Liver (tissue), 3 donors: ENCODE data around the gene TACC2.

Experiments used
- ATF3 ChIP-seq: IDR thresholded peaks from 2 replicates; pipeline ENCODE4 v1.6.1; 2016; ENCODE audit warnings: antibody characterized with exemption
- EGR1 ChIP-seq, 2 donors: IDR thresholded peaks; 2 replicates each; pipeline ENCODE4 v1.6.1; 2016 to 2018; ENCODE audit warnings: antibody characterized with exemption in 2 of 2, low read depth in 2 of 2
- GABPA ChIP-seq, 2 donors: IDR thresholded peaks in 1 of 2; conservative IDR thresholded peaks in 1 of 2; 2 replicates each; pipeline ENCODE4 v1.6.1; 2016; ENCODE audit warnings: antibody characterized with exemption in 2 of 2, mild to moderate bottlenecking in 1 of 2, moderate library complexity in 1 of 2
- HNF4A ChIP-seq, 2 donors: conservative IDR thresholded peaks; 2 replicates each; pipeline ENCODE4 v1.6.1; 2016; ENCODE audit warnings: antibody characterized with exemption in 2 of 2, mild to moderate bottlenecking in 2 of 2
- HNF4G ChIP-seq: IDR thresholded peaks from 2 replicates; pipeline ENCODE4 v1.6.1; 2016; ENCODE audit warnings: antibody characterized with exemption
- RAD21 ChIP-seq, 2 donors: IDR thresholded peaks; 2 replicates each; pipeline ENCODE4 v1.6.1; 2016; ENCODE audit warnings: antibody characterized with exemption in 2 of 2, mild to moderate bottlenecking in 2 of 2
- REST ChIP-seq: IDR thresholded peaks from 2 replicates; pipeline ENCODE4 v1.6.1; 2016; ENCODE audit warnings: antibody characterized with exemption, mild to moderate bottlenecking
- SP1 ChIP-seq: IDR thresholded peaks from 2 replicates; pipeline ENCODE4 v1.6.1; 2018; ENCODE audit warnings: antibody characterized with exemption, mild to moderate bottlenecking
- TAF1 ChIP-seq: conservative IDR thresholded peaks from 2 replicates; pipeline ENCODE4 v1.6.1; 2016; ENCODE audit warnings: antibody characterized with exemption, mild to moderate bottlenecking
- YY1 ChIP-seq: IDR thresholded peaks from 2 replicates; pipeline ENCODE4 v1.6.1; 2016; ENCODE audit warnings: antibody characterized with exemption, mild to moderate bottlenecking
- ZBTB33 ChIP-seq: IDR thresholded peaks from 2 replicates; pipeline ENCODE4 v1.6.1; 2016; ENCODE audit warnings: antibody characterized with exemption
- TF ChIP-seq, protein P1 (sequence below): fragments of 150-350 bp; IDR thresholded peaks from 2 replicates; pipeline ENCODE4 v1.5.1; 2017; ENCODE audit warnings: improper control_type of control experiment, low read depth, low read length; ENCODE audit not compliant: missing input control
- TF ChIP-seq, protein P2 (sequence below): IDR thresholded peaks from 2 replicates; pipeline ENCODE4 v1.6.1; 2016; ENCODE audit warnings: antibody characterized with exemption
- donor health status: healthy.
- donor health status: healthy.

- TF ChIP-seq, protein P1, sequence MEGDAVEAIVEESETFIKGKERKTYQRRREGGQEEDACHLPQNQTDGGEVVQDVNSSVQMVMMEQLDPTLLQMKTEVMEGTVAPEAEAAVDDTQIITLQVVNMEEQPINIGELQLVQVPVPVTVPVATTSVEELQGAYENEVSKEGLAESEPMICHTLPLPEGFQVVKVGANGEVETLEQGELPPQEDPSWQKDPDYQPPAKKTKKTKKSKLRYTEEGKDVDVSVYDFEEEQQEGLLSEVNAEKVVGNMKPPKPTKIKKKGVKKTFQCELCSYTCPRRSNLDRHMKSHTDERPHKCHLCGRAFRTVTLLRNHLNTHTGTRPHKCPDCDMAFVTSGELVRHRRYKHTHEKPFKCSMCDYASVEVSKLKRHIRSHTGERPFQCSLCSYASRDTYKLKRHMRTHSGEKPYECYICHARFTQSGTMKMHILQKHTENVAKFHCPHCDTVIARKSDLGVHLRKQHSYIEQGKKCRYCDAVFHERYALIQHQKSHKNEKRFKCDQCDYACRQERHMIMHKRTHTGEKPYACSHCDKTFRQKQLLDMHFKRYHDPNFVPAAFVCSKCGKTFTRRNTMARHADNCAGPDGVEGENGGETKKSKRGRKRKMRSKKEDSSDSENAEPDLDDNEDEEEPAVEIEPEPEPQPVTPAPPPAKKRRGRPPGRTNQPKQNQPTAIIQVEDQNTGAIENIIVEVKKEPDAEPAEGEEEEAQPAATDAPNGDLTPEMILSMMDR = no peak
- TF ChIP-seq, protein P2, sequence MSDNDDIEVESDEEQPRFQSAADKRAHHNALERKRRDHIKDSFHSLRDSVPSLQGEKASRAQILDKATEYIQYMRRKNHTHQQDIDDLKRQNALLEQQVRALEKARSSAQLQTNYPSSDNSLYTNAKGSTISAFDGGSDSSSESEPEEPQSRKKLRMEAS = no peak
- no peak for TF ChIP-seq REST
- no peak for TF ChIP-seq ATF3
- no peak for TF ChIP-seq TAF1
- no peak for TF ChIP-seq GABPA (IDR thresholded peaks at IDR 0.05 in 1 of 2, conservative IDR thresholded peaks at IDR 0.05 in 1 of 2)
- TF ChIP-seq YY1 = no peak
- TF ChIP-seq RAD21 (IDR thresholded peaks at IDR 0.05) = peak in 1 of 2 donors; percentile 16
- no peak for TF ChIP-seq ZBTB33
- no peak for TF ChIP-seq EGR1 (IDR thresholded peaks at IDR 0.05; ENCODE audit: low read depth in 2 of 2)
- TF ChIP-seq HNF4A (conservative IDR thresholded peaks at IDR 0.05) = no peak
- no peak for TF ChIP-seq SP1
- no peak for TF ChIP-seq HNF4G
These were observed 224.8 kb downstream of the TACC2 start for GRCh38 chr10:122213766-122214165.
